Measurements from ENCODE around the gene SMIM7. TPM values are rescaled to one million over a fixed set of nuclear protein-coding genes. Genes with fewer than 3 reads are reported as not detected.

SMIM7 gene
- total and polyA plus RNA-seq, 2 of the 13 experiments (the other 11 are each of a cell fraction or from before 2014, with no cell fraction given) = 55.7 to 74.9 TPM

- TF ChIP-seq CTCF (CRISPR knock-in tag; IDR thresholded peaks at IDR 0.05) (peak; percentile 91), SIX1 (CRISPR knock-in tag; IDR thresholded peaks at IDR 0.05; ENCODE audit: borderline replicate concordance) (no peak), ZNF547 (CRISPR knock-in tag; IDR thresholded peaks at IDR 0.05) (0 out of 2 replicates have a peak, but pooled peaks have one; percentile 27), ZNF563 (CRISPR knock-in tag; IDR thresholded peaks at IDR 0.05) (peak; percentile 59; the same call in 1 of the 2 replicates), TAF15 (IDR thresholded peaks at IDR 0.05; ENCODE audit: low read depth, low read length, poor library complexity, severe bottlenecking) (no peak), AKAP8 (CRISPR knock-in tag; IDR thresholded peaks at IDR 0.05) (no peak; the same call in 1 of the 2 replicates), SKIL (CRISPR knock-in tag; IDR thresholded peaks at IDR 0.05; ENCODE audit: borderline replicate concordance) (no peak), NFRKB (IDR thresholded peaks at IDR 0.05) (no peak), ZNF597 (CRISPR knock-in tag; IDR thresholded peaks at IDR 0.05) (no peak), RARA (CRISPR knock-in tag; IDR thresholded peaks at IDR 0.05) (peak; percentile 67; the same call in 1 of the 2 replicates), U2AF1 (optimal IDR thresholded peaks at IDR 0.05; ENCODE audit: low read depth, low read length) (no peak), ZFP36 (IDR thresholded peaks at IDR 0.05; ENCODE audit: borderline replicate concordance, low read depth, low read length, partially characterized antibody) (no peak), ZNF567 (CRISPR knock-in tag; IDR thresholded peaks at IDR 0.05; ENCODE audit: borderline replicate concordance) (peak; percentile 42; the same call in 1 of the 2 replicates), HNRNPLL (IDR thresholded peaks at IDR 0.05; ENCODE audit: low read depth, low read length, poor library complexity, severe bottlenecking) (peak; percentile 78), ZNF44 (CRISPR knock-in tag; IDR thresholded peaks at IDR 0.05) (no peak), ZNF644 (CRISPR knock-in tag; IDR thresholded peaks at IDR 0.05; ENCODE audit: low read depth) (no peak), NCOR1 (IDR thresholded peaks at IDR 0.05; ENCODE audit: borderline replicate concordance, low read length) (peak; percentile 30; the same call in 1 of the 2 replicates), AGO1 (IDR thresholded peaks at IDR 0.05; ENCODE audit: low read depth, low read length, poor library complexity, severe bottlenecking) (no peak), FIP1L1 (IDR thresholded peaks at IDR 0.05; ENCODE audit: borderline replicate concordance, insufficient read depth, low read depth, low read length) (no peak), ESRRA (CRISPR knock-in tag; IDR thresholded peaks at IDR 0.05; ENCODE audit: low read depth) (0 out of 2 replicates have a peak, but pooled peaks have one; percentile 21), ZMYM2 (CRISPR knock-in tag; IDR thresholded peaks at IDR 0.05) (no peak)
- TF ChIP-seq, protein P1, sequence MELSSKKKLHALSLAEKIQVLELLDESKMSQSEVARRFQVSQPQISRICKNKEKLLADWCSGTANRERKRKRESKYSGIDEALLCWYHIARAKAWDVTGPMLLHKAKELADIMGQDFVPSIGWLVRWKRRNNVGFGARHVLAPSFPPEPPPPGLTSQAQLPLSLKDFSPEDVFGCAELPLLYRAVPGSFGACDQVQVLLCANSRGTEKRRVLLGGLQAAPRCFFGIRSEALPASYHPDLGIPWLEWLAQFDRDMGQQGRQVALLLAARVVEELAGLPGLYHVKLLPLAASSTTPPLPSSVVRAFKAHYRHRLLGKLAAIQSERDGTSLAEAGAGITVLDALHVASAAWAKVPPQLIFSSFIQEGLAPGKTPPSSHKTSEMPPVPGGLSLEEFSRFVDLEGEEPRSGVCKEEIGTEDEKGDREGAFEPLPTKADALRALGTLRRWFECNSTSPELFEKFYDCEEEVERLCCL (CRISPR knock-in tag; IDR thresholded peaks at IDR 0.05; ENCODE audit: borderline replicate concordance) = no peak
Observed at GRCh38 chr19:16659832-16660708, at the start of gene SMIM7 (continued).
